Hepatocyte (in vitro differentiated cells): Measurements from ENCODE around the gene DGAT2. TPM values are rescaled to one million over a fixed set of nuclear protein-coding genes. Genes with fewer than 3 reads are reported as not detected.

ENCODE experiments used
- DNase-seq: peaks from one replicate; pipeline ENCODE4 v3.0.0-alpha.2; 2016; ENCODE audit warnings: low spot score
- H2AFZ ChIP-seq: fragments of 200-600 bp; sonication (generic); 2 replicates; pipeline ENCODE4 v1.6.0; 2016; ENCODE audit warnings: antibody characterized with exemption, mild to moderate bottlenecking
- H3K27ac ChIP-seq: fragments of 200-600 bp; sonication (generic); 2 replicates; pipeline ENCODE4 v1.5.1; 2016; ENCODE audit warnings: mild to moderate bottlenecking
- H3K27me3 ChIP-seq: fragments of 200-600 bp; sonication (generic); 2 replicates; pipeline ENCODE4 v1.6.1; 2016
- H3K36me3 ChIP-seq: fragments of 200-600 bp; sonication (generic); replicated peaks from 2 replicates; pipeline ENCODE4 v1.5.1; 2016; ENCODE audit warnings: low read depth; ENCODE audit not compliant: insufficient read depth
- H3K4me1 ChIP-seq: fragments of 200-600 bp; sonication (generic); 2 replicates; pipeline ENCODE4 v1.5.1; 2016; ENCODE audit warnings: mild to moderate bottlenecking, moderate library complexity; ENCODE audit not compliant: insufficient read depth
- H3K4me2 ChIP-seq: fragments of 200-600 bp; sonication (generic); 2 replicates; pipeline ENCODE4 v1.6.0; 2016
- H3K4me3 ChIP-seq: fragments of 200-600 bp; sonication (generic); 2 replicates; pipeline ENCODE4 v1.5.1; 2016; ENCODE audit warnings: mild to moderate bottlenecking
- H3K79me2 ChIP-seq: fragments of 200-600 bp; sonication (generic); 2 replicates; pipeline ENCODE4 v1.6.0; 2017; ENCODE audit warnings: mild to moderate bottlenecking
- H3K9me2 ChIP-seq: fragments of 200-600 bp; sonication (generic); replicated peaks from 2 replicates; pipeline ENCODE4 v1.6.0; 2017; ENCODE audit warnings: mild to moderate bottlenecking; ENCODE audit not compliant: insufficient read depth
- H3K9me3 ChIP-seq: fragments of 200-600 bp; sonication (generic); 2 replicates; pipeline ENCODE4 v1.5.1; 2016; ENCODE audit warnings: low read depth, mild to moderate bottlenecking
- H4K20me1 ChIP-seq: fragments of 200-600 bp; sonication (generic); 2 replicates; pipeline ENCODE4 v1.6.0; 2016; ENCODE audit warnings: mild to moderate bottlenecking; ENCODE audit not compliant: insufficient read depth, poor library complexity, severe bottlenecking
- CTCF ChIP-seq: fragments of 200-600 bp; sonication (generic); IDR thresholded peaks from 2 replicates; pipeline ENCODE4 v1.5.1; 2016; ENCODE audit warnings: antibody characterized with exemption, mild to moderate bottlenecking; ENCODE audit not compliant: poor library complexity
- EZH2 ChIP-seq: fragments of 200-600 bp; sonication (generic); IDR thresholded peaks from 2 replicates; pipeline ENCODE4 v1.6.1; 2016; ENCODE audit warnings: antibody characterized with exemption, mild to moderate bottlenecking, borderline replicate concordance
- EZH2phosphoT487 ChIP-seq: fragments of 200-600 bp; sonication (generic); IDR thresholded peaks from one replicate; pipeline ENCODE4 v1.6.1; 2018; ENCODE audit warnings: antibody characterized with exemption, mild to moderate bottlenecking, low read depth, moderate library complexity; ENCODE audit not compliant: unreplicated experiment, severe bottlenecking
- WGBS: methylation state at CpG from one replicate; pipeline ENCODE4 v1.1.6; 2016; ENCODE audit warnings: low lambda C conversion rate; ENCODE audit errors: missing lambda C conversion rate; 5-methylcytosine and 5-hydroxymethylcytosine counted together
- polyA plus RNA-seq: library from polyadenylated mRNA; unstranded; fragments of >200 nt; fragmentation: Nextera tagmentation; extraction: Ambion mirVana; gene quantifications from 2 replicates; pipeline ENCODE4 v1.2.1, GENCODE V29; 2016
- total RNA-seq: library from RNA; depleted of rRNA; stranded (reverse); fragments of >200 nt; gene quantifications from 2 replicates; pipeline ENCODE4 v1.2.3, GENCODE V29; 2014

The DGAT2 gene
- total and polyA plus RNA-seq, 2 experiments from 2014 or later = 55.6 to 60.5 TPM

- Histone ChIP-seq H3K79me2 (peaks cover 11% of the 10 kb centered on the region), H3K36me3 (no peaks in the 10 kb centered on the region), H2AFZ (no peak overlapping the region), H3K4me1 (peaks cover 10% of the 10 kb centered on the region), H3K9me2 (no peaks in the 10 kb centered on the region), H4K20me1 (no peaks in the 10 kb centered on the region), H3K9me3 (no peaks in the 10 kb centered on the region), H3K4me3 (no peak overlapping the region), H3K27me3 (no peaks in the 10 kb centered on the region), H3K4me2 (no peak overlapping the region), H3K27ac (no peak overlapping the region)
- WGBS = 90% methylated on average over 2 of the region's 2 CpGs
- DNase-seq = no peak
- TF ChIP-seq EZH2phosphoT487 (no peak), CTCF (no peak), EZH2 (no peak)
These were observed 42.9 kb downstream of the DGAT2 start for GRCh38 chr11:75811485-75811884.

- H3K36me3 ChIP-seq = no peaks in the 10 kb centered on the region
- H3K4me2 ChIP-seq = no peak overlapping the region
- no peak overlapping the region for H3K4me3 ChIP-seq
- no peaks in the 10 kb centered on the region for H3K27me3 ChIP-seq
- TF ChIP-seq EZH2phosphoT487 (no peak), CTCF (no peak), EZH2 (no peak)
- peak overlapping the region; percentile 82 for H3K27ac ChIP-seq
- H3K4me1 ChIP-seq = peaks cover 19% of the 10 kb centered on the region
- WGBS = 31% methylated on average over 2 of the region's 2 CpGs
- no peak overlapping the region for H2AFZ ChIP-seq
- H3K9me2 ChIP-seq = no peaks in the 10 kb centered on the region
- no peaks in the 10 kb centered on the region for H3K9me3 ChIP-seq
- no peaks in the 10 kb centered on the region for H4K20me1 ChIP-seq
- H3K79me2 ChIP-seq = peaks cover 22% of the 10 kb centered on the region
- no peak for DNase-seq
These were observed 44.0 kb downstream of the DGAT2 start for GRCh38 chr11:75812542-75813040.

- no peak overlapping the region for H2AFZ ChIP-seq
- peak overlapping the region; percentile 77 for H3K4me2 ChIP-seq
- peak overlapping the region; percentile 82 for H3K27ac ChIP-seq
- 79% methylated on average over 2 of the region's 2 CpGs for WGBS
- DNase-seq = no peak
- no peaks in the 10 kb centered on the region for H3K9me3 ChIP-seq
- H3K4me3 ChIP-seq = no peak overlapping the region
- H3K79me2 ChIP-seq = peaks cover 27% of the 10 kb centered on the region
- no peaks in the 10 kb centered on the region for H3K9me2 ChIP-seq
- TF ChIP-seq CTCF (no peak), EZH2phosphoT487 (no peak), EZH2 (no peak)
- no peaks in the 10 kb centered on the region for H3K36me3 ChIP-seq
- peaks cover 19% of the 10 kb centered on the region for H3K4me1 ChIP-seq
- no peaks in the 10 kb centered on the region for H3K27me3 ChIP-seq
- H4K20me1 ChIP-seq = no peaks in the 10 kb centered on the region
These were observed 44.5 kb downstream of the DGAT2 start for GRCh38 chr11:75813124-75813523.

GRCh38 chr11:75813622-75814039 is 45.1 kb downstream of the DGAT2 start:
- DNase-seq = no peak
- H3K4me2 ChIP-seq = peak overlapping the region; percentile 77
- H3K79me2 ChIP-seq = peaks cover 32% of the 10 kb centered on the region
- no peak overlapping the region for H3K4me3 ChIP-seq
- no peaks in the 10 kb centered on the region for H3K9me2 ChIP-seq
- TF ChIP-seq EZH2 (no peak), CTCF (no peak), EZH2phosphoT487 (no peak)
- H2AFZ ChIP-seq = no peak overlapping the region
- H3K27ac ChIP-seq = peak overlapping the region; percentile 82
- H3K36me3 ChIP-seq = no peaks in the 10 kb centered on the region
- H4K20me1 ChIP-seq = no peaks in the 10 kb centered on the region
- peaks cover 19% of the 10 kb centered on the region for H3K4me1 ChIP-seq
- no peaks in the 10 kb centered on the region for H3K9me3 ChIP-seq
- 82% methylated on average over 1 of the region's 1 CpG for WGBS
- no peaks in the 10 kb centered on the region for H3K27me3 ChIP-seq
